DND-41 (cell line): ENCODE results near the gene IL3RA.

Experiments used
- ATAC-seq: fragments of 200-7000 bp; cut with Tn5 transposase; 3 replicates; pipeline ENCODE4 v1.9.1; 2021; ENCODE audit warnings: low read depth; ENCODE audit not compliant: insufficient read depth
- DNase-seq: peaks from one replicate; pipeline ENCODE4 v3.0.0-alpha.2; 2020
- H2AFZ ChIP-seq: 2 replicates; pipeline ENCODE4 v1.6.0; 2012; ENCODE audit warnings: low read depth, low read length
- H3K27ac ChIP-seq: 2 replicates; pipeline ENCODE4 v1.5.1; 2012; ENCODE audit warnings: low read length, inconsistent platforms
- H3K27me3 ChIP-seq: fragments of 200-600 bp; sonication (generic); 2 replicates; pipeline ENCODE4 v1.6.0; 2012; ENCODE audit warnings: low read length, mild to moderate bottlenecking, inconsistent platforms; ENCODE audit not compliant: insufficient read depth, poor library complexity
- H3K36me3 ChIP-seq: 2 replicates; pipeline ENCODE4 v1.5.1; 2012; ENCODE audit warnings: low read length, inconsistent platforms; ENCODE audit not compliant: insufficient read depth
- H3K4me1 ChIP-seq: 2 replicates; pipeline ENCODE4 v1.5.1; 2012; ENCODE audit warnings: mild to moderate bottlenecking, low read length; ENCODE audit not compliant: insufficient read depth
- H3K4me2 ChIP-seq: 2 replicates; pipeline ENCODE4 v1.6.0; 2012; ENCODE audit warnings: mild to moderate bottlenecking, moderate library complexity, low read length, inconsistent platforms; ENCODE audit not compliant: insufficient read depth
- H3K4me3 ChIP-seq, 2 experiments: fragments of 200-600 bp in 1 of 2; shearing (Covaris generic) in 1 of 2; 2 replicates each; pipeline ENCODE4 v1.5.1; 2012 to 2016; ENCODE audit warnings: inconsistent platforms in 2 of 2, low read length in 2 of 2, mild to moderate bottlenecking in 2 of 2, low read depth in 1 of 2, moderate library complexity in 1 of 2
- H3K79me2 ChIP-seq: 2 replicates; pipeline ENCODE4 v1.6.0; 2012; ENCODE audit warnings: low read length, inconsistent platforms; ENCODE audit not compliant: insufficient read depth
- H3K9ac ChIP-seq: 2 replicates; pipeline ENCODE4 v1.6.0; 2012; ENCODE audit warnings: low read depth, mild to moderate bottlenecking, inconsistent platforms, low read length, moderate library complexity
- H3K9me3 ChIP-seq: 2 replicates; pipeline ENCODE4 v1.5.1; 2012; ENCODE audit warnings: low read length, moderate library complexity, mild to moderate bottlenecking, inconsistent platforms; ENCODE audit not compliant: insufficient read depth, severe bottlenecking
- H4K20me1 ChIP-seq: 2 replicates; pipeline ENCODE4 v1.6.0; 2012; ENCODE audit warnings: low read length; ENCODE audit not compliant: insufficient read depth
- EZH2 ChIP-seq: IDR thresholded peaks from 3 replicates; pipeline ENCODE4 v1.6.1; 2012; ENCODE audit warnings: borderline replicate concordance, low read depth, mild to moderate bottlenecking, moderate library complexity, low read length, inconsistent platforms; ENCODE audit not compliant: severe bottlenecking
- TF ChIP-seq, protein P1 (sequence below): IDR thresholded peaks from 2 replicates; pipeline ENCODE4 v1.5.1; 2012; ENCODE audit warnings: borderline replicate concordance, low read length, moderate library complexity, mild to moderate bottlenecking; ENCODE audit not compliant: poor library complexity, severe bottlenecking; ENCODE audit errors: extremely low read depth

The IL3RA gene

DNA sequence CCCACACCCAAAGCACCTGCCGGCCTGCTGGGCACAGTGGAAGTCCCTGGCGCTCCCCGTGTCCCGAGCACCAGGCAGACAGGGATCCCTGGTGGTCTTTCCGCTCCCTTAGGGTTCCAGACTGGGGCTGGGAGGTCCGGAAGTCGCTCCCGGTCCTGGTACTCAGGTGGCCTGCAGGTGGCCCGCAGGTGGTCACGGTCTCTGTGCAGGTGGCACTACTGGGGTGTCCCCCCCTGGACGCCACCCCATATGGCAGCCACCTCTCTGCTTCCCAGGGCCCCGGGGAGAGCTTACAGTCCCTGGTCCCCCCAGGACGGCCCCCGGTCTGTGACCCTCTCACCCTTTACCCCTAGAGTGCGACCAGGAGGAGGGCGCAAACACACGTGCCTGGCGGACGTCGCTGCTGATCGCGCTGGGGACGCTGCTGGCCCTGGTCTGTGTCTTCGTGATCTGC lies 41.7 kb downstream of the IL3RA start:
- TF ChIP-seq, protein P1, sequence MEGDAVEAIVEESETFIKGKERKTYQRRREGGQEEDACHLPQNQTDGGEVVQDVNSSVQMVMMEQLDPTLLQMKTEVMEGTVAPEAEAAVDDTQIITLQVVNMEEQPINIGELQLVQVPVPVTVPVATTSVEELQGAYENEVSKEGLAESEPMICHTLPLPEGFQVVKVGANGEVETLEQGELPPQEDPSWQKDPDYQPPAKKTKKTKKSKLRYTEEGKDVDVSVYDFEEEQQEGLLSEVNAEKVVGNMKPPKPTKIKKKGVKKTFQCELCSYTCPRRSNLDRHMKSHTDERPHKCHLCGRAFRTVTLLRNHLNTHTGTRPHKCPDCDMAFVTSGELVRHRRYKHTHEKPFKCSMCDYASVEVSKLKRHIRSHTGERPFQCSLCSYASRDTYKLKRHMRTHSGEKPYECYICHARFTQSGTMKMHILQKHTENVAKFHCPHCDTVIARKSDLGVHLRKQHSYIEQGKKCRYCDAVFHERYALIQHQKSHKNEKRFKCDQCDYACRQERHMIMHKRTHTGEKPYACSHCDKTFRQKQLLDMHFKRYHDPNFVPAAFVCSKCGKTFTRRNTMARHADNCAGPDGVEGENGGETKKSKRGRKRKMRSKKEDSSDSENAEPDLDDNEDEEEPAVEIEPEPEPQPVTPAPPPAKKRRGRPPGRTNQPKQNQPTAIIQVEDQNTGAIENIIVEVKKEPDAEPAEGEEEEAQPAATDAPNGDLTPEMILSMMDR = no peak
- no peak for TF ChIP-seq EZH2
- no peak overlapping the region for H3K4me3 ChIP-seq
- ATAC-seq (no peak), DNase-seq (peak; percentile 6)
- no peak overlapping the region for H3K4me2 ChIP-seq
- no peaks in the 10 kb centered on the region for H3K27me3 ChIP-seq
- H3K27ac ChIP-seq = no peak overlapping the region
- no peaks in the 10 kb centered on the region for H3K9me3 ChIP-seq
- peaks cover 5% of the 10 kb centered on the region; the same call in 1 of the 2 replicates for H4K20me1 ChIP-seq
- H3K36me3 ChIP-seq = peaks cover 5% of the 10 kb centered on the region; the same call in 1 of the 2 replicates
- no peaks in the 10 kb centered on the region for H3K4me1 ChIP-seq
- no peaks in the 10 kb centered on the region for H3K79me2 ChIP-seq
- no peak overlapping the region for H3K9ac ChIP-seq
- no peak overlapping the region for H2AFZ ChIP-seq

DNA sequence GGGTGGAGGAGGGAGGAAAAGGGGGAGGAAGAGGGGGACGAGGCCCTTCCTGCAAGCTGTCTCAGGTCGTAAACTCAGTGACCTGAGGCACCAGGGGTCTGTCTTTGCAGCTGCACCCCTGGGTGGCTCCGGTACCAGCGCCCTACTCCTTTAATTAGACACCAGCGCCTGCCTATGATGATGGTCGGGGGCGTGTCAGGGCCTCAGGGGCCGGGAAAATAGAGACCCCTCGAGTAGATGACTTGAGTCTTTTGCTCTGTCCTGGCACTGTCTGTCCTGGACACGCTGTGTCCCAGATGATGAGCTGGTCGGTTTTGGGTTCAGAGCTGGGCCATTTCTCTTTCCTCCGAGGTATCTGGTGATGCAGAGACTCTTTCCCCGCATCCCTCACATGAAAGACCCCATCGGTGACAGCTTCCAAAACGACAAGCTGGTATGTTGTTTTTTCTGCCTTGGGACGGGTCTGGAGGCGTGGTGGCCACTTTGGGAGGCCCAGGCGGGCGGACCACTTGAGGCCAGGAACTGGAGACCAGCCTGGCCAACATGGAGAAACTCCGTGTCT lies 44.2 kb downstream of the IL3RA start:
- Histone ChIP-seq H3K79me2 (peaks cover 2% of the 10 kb centered on the region; the same call in 1 of the 2 replicates), H3K4me1 (no peaks in the 10 kb centered on the region), H3K9ac (no peak overlapping the region), H3K9me3 (no peaks in the 10 kb centered on the region), H3K4me3 (no peak overlapping the region), H3K36me3 (peaks cover 27% of the 10 kb centered on the region), H2AFZ (no peak overlapping the region), H4K20me1 (peaks cover 18% of the 10 kb centered on the region), H3K27ac (no peak overlapping the region), H3K27me3 (no peaks in the 10 kb centered on the region), H3K4me2 (no peak overlapping the region)
- DNase-seq (no peak), ATAC-seq (peak; percentile 15)
- TF ChIP-seq, protein P1 = no peak
- no peak for TF ChIP-seq EZH2

DNA sequence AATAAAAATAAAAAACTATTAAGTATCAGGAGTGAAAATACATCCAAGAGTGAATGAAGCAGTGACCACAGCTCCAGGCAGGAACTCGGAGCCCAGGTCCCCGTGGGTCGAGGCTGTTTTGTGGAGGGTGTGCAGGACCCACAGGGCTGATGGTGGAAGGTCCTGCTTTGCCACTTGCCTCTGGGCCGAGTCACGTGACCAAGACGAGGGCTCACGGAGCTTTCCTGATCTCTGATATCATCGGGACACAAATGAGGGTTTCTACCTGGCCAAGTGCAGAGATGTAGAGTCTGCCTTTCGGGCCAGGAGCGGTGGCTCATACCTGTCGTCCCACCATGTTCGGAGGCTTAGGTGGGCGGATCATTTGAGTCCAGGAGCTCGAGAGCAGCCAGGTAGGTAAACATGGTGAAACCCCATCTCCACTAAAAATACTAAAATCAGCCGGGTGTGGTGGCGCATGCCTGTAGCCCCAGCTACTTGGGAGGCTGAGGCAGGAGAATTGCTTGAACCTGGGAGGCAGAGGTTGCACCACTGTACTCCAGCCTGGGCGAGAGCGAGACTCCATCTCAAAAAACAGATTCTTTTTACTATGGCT lies 48.2 kb downstream of the IL3RA start:
- Histone ChIP-seq H2AFZ (no peak overlapping the region), H3K27me3 (no peaks in the 10 kb centered on the region), H3K4me2 (no peak overlapping the region), H3K9me3 (no peaks in the 10 kb centered on the region), H3K4me3 (no peak overlapping the region), H3K36me3 (peaks cover 67% of the 10 kb centered on the region), H3K27ac (no peak overlapping the region), H4K20me1 (peaks cover 58% of the 10 kb centered on the region), H3K4me1 (peaks cover 16% of the 10 kb centered on the region), H3K79me2 (peaks cover 41% of the 10 kb centered on the region), H3K9ac (no peak overlapping the region)
- no peak for ATAC-seq
- peak; percentile 23 for DNase-seq
- no peak for TF ChIP-seq EZH2
- TF ChIP-seq, protein P1 = no peak
